ENCODE data around the gene NAT9.

DNA sequence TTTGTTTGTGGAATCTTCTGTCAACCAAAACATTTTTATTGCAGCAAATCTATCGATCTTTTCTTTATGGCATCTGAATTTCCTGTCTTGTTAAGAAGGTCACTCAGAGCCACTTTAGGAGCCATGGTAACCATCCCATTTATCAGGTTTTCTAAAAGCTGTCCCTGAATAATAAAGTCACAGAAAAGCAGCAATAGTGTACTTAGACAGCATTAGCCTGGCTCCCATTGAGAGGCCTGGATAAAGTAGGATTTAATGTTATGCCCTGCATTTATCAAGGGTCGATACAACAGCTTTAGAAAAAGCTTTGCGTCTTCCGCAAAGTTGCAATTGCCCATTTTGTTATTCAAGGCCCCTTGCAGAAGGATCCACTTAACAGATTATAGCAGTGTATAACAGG is 53.4 kb downstream of the NAT9 start:
- TF ChIP-seq EZH2 (IDR thresholded peaks at IDR 0.05; ENCODE audit: low read depth, unreplicated experiment) (no peak), CTCF (conservative IDR thresholded peaks at IDR 0.05; ENCODE audit: low read depth in 2 of 2) (no peak), REST (IDR thresholded peaks at IDR 0.05; ENCODE audit: unreplicated experiment) (no peak), POLR2AphosphoS5 (IDR thresholded peaks at IDR 0.05; ENCODE audit: low read depth) (no peak), ZNF331 (CRISPR knock-in tag; IDR thresholded peaks at IDR 0.05; ENCODE audit: low read depth) (no peak), CREB1 (CRISPR knock-in tag; IDR thresholded peaks at IDR 0.05; ENCODE audit: low read depth) (no peak), NANOG (IDR thresholded peaks at IDR 0.05; ENCODE audit: borderline replicate concordance) (no peak), ETS1 (IDR thresholded peaks at IDR 0.05) (no peak), EZH2phosphoT487 (IDR thresholded peaks at IDR 0.05; ENCODE audit: unreplicated experiment) (no peak)
- TF ChIP-seq, protein P1, sequence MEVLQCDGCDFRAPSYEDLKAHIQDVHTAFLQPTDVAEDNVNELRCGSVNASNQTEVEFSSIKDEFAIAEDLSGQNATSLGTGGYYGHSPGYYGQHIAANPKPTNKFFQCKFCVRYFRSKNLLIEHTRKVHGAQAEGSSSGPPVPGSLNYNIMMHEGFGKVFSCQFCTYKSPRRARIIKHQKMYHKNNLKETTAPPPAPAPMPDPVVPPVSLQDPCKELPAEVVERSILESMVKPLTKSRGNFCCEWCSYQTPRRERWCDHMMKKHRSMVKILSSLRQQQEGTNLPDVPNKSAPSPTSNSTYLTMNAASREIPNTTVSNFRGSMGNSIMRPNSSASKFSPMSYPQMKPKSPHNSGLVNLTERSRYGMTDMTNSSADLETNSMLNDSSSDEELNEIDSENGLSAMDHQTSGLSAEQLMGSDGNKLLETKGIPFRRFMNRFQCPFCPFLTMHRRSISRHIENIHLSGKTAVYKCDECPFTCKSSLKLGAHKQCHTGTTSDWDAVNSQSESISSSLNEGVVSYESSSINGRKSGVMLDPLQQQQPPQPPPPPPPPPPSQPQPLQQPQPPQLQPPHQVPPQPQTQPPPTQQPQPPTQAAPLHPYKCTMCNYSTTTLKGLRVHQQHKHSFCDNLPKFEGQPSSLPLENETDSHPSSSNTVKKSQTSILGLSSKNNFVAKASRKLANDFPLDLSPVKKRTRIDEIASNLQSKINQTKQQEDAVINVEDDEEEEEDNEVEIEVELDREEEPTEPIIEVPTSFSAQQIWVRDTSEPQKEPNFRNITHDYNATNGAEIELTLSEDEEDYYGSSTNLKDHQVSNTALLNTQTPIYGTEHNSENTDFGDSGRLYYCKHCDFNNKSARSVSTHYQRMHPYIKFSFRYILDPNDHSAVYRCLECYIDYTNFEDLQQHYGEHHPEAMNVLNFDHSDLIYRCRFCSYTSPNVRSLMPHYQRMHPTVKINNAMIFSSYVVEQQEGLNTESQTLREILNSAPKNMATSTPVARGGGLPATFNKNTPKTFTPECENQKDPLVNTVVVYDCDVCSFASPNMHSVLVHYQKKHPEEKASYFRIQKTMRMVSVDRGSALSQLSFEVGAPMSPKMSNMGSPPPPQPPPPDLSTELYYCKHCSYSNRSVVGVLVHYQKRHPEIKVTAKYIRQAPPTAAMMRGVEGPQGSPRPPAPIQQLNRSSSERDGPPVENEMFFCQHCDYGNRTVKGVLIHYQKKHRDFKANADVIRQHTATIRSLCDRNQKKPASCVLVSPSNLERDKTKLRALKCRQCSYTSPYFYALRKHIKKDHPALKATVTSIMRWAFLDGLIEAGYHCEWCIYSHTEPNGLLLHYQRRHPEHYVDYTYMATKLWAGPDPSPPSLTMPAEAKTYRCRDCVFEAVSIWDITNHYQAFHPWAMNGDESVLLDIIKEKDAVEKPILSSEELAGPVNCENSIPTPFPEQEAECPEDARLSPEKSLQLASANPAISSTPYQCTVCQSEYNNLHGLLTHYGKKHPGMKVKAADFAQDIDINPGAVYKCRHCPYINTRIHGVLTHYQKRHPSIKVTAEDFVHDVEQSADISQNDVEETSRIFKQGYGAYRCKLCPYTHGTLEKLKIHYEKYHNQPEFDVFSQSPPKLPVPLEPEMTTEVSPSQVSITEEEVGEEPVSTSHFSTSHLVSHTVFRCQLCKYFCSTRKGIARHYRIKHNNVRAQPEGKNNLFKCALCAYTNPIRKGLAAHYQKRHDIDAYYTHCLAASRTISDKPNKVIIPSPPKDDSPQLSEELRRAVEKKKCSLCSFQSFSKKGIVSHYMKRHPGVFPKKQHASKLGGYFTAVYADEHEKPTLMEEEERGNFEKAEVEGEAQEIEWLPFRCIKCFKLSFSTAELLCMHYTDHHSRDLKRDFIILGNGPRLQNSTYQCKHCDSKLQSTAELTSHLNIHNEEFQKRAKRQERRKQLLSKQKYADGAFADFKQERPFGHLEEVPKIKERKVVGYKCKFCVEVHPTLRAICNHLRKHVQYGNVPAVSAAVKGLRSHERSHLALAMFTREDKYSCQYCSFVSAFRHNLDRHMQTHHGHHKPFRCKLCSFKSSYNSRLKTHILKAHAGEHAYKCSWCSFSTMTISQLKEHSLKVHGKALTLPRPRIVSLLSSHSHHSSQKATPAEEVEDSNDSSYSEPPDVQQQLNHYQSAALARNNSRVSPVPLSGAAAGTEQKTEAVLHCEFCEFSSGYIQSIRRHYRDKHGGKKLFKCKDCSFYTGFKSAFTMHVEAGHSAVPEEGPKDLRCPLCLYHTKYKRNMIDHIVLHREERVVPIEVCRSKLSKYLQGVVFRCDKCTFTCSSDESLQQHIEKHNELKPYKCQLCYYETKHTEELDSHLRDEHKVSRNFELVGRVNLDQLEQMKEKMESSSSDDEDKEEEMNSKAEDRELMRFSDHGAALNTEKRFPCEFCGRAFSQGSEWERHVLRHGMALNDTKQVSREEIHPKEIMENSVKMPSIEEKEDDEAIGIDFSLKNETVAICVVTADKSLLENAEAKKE (CRISPR knock-in tag; IDR thresholded peaks at IDR 0.05), result no peak
